ENCODE measurements around the gene LAMB3.
A peak's percentile ranks its signal among the peaks of the same experiment; 100 is the strongest.

LAMB3 gene

DNA sequence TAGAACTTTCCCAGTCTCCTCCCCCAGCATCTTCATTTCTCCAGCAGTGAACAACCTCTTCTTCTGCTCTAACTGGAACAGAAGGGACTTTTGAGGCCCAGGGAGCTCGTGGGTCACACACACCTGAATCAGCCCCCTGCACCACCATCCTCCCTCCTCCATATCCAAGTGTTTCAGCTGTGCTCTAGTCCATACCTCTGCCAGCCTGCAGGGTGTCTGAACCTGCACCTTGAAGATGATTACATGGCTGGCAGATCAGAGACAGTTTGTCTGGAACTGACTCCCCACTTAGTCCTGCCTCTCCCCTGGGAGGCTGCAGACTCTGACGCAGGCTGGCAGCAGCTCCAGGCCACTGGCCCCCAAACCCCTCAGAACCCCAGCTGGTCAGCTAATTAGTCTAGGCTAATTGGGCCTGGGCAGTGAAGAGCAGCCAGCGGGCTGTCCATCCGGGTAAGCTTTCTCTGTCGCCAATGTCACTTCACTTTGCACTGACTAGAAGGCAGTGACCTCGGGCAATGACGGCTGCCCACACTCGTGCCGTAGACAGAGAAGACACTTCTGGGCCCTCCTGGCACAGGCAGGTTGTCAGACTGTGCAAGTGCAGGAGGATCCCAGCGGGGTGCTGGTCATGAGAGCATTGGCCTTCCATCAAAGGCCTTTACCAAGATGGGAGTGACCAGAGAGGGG lies 56.5 kb downstream of the LAMB3 start:
- DNase-seq (ENCODE audit: low read depth), result no peak

DNA sequence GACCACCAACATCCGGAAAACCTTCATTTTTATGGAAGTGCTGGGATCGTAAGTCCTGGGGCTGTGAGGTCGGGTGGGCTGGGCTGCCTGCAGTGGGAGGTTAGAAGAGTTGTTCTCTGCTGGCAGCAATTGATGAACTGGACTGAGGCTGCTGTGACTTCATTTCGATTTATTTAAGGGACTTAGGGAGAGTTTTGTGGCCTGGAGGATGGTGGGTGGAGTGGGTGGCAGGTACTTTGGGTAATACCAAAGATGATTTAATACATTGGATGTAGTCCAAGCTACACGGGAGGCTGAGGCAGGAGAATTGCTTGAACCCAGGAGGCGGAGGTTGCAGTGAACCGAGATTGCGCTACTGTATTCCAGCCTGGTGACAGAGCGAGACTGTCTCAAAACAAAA lies 57.2 kb downstream of the LAMB3 start:
- DNase-seq (ENCODE audit: low read depth), result no peak

- no peak for DNase-seq (ENCODE audit: low read depth)
Observed at GRCh38 chr1:209594440-209594839, 57.8 kb downstream of the LAMB3 start.

DNA sequence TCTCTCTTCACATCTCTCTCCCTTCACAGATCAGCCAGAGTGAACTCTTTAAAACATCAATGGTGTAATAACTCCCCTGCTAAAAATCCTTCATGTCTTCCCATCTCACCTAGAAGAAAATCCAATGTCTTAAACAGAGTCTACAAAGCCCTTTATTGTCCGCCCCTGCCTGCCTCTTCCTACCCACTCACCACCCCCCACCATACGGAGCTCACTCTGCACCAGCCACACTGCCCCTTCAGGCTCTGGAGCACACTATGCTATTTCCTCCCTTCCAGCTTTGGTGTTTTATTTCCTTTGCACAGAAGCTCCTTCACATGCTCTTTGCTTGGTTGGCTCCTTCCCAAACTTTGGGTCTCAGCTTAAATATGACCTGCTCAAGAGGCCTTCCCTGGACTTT lies 58.5 kb downstream of the LAMB3 start:
- DNase-seq (ENCODE audit: low read depth), result no peak

- DNase-seq (ENCODE audit: low read depth), result no peak
Observed at GRCh38 chr1:209590405-209590804, 61.8 kb downstream of the LAMB3 start.

DNA sequence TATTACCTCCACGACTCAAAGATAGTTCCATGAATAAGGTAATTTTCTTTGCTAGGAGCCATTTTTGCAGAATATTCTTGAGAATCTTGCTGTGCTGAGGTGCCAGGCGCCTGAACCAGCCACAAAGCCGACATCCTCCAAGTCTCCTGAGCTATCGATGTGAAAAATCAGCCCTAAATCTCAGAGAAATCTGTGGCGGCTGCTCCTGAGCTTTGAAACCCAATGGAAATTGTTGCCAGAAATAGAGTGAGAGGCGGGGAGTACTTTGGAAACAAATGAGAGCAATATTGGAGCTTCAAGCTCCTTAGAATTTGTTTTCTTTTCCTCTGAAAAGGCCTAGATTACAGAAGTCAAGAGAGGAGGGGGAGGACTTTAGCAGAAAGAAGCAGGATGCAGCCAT lies 62.4 kb downstream of the LAMB3 start:
- DNase-seq (ENCODE audit: low read depth), result no peak

DNA sequence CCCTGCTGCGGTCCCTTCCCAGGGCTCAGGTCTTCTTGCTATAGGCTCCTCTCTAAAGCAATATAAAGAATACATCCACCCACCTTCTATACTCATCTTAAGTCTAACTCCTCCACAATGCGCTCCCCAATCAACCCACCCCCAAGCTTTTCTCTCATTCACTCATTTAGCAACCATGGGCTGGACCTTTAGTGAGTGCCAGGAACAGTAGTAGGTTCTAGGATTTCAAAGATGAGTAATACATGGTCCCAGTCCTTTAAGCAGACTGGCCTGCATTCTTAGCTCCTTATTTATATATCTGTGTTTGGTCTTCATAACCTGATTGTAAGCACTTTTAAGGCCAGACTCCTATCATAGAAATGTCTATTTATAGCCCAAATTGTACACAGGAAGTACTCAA lies 62.8 kb downstream of the LAMB3 start:
- no peak for DNase-seq (ENCODE audit: low read depth)

- DNase-seq (ENCODE audit: low read depth), result no peak
Observed at GRCh38 chr1:209587789-209588188, 64.4 kb downstream of the LAMB3 start.

DNA sequence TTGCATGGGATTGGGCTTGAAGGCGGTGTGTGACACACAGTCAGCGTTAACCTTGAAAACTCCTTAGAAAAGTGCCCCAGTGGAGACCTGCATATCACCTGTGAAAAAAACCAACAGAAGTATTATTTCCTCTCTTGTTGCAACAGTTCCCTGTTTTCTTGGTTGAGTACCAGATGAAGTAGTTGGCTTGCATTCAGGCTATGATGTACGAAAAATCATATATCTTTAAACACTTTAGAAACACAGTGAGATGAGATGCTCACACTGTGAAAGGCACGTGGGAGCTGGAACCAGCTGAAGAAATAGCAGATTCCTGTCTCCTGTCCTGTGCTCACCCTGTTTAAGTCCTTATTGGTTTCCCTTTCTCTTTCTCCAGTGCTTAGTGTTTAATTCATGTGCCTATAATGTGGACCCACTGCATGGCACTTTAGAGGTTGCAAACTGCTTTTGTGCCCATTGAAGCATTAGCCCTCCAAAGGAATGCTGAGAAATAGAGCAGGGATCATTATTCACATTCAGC lies 65.9 kb downstream of the LAMB3 start:
- no peak for DNase-seq (ENCODE audit: low read depth)

DNA sequence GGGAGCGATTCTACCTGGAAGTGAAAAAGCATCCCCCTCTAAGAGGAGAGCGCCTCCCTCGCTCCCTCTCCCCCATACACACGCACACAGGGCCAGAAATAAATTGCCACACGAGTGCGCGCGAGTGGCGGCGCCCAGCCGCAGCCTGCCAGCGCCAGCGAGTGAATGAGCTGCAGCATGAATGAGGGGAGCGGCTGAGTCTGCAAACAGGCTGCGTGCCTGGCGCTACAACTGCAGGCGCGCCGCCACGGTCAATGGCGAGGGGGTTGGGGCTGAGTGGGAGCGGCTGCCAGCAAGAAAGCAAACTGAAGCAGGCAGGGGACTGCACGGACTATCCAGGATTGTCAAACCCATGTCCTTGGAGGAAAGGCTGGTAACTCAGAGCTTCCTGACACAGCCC lies 66.6 kb downstream of the LAMB3 start:
- no peak for DNase-seq (ENCODE audit: low read depth)

DNA sequence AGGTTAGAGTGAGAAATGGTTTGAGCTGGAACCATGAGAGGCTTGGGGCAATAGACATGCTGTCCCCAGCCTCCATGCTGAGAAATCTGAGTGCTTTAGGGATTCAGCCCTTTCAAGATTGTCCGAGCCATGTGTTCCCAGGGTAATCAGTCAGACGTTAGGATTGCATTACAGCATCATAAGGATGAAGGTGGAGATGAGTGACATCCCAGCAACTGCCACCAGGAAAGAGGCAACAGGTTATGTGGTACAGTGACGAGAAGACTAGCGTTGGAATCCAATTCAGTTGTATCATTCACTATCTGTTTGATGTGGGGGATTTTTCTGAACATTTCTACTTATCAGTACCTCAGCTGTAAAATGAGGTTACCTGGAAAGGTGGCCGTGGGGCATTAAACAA lies 67.0 kb downstream of the LAMB3 start:
- no peak for DNase-seq (ENCODE audit: low read depth)

DNA sequence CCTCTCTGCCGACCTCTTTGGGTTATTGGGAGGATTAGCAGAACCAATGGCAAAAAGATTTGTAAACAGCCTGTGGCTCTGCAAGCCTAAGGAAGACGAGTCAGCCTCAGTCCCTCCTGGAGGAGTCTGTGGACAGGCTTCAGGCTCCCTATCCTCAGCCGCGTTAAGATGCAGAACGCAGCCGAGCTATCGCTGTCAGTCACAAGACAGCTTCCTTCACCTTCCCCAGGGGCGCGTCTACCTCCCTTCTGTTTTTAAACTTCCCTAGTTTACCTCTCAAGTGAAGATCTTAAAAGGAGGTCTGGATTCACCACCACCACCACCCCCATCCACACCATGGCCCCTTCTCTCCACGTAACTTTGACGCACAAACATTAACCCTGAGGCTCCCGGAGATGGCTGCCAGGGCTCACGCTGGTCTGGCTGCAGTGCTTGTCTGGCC lies 68.0 kb downstream of the LAMB3 start:
- DNase-seq (ENCODE audit: low read depth), result no peak

DNA sequence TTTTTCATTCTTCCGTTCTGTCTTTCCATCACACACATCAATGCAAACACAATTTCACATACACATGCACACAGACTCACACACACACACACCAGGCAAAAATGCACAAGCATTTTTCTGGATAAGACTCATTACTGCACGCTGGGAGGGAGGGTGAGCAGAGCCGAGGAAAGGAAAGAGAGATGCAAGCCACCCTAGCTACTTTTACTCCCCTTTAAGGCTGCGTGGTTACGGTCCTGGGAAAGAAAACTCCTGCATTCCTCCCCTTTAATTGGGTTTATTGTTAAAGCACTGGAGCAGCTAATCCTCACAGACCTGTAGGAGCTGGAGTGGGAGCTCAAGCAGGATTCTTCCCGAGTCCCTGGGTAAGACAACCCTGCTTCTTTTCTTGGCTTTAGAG lies 68.8 kb downstream of the LAMB3 start, which contains the start of gene CAMK1G:
TSS of gene CAMK1G (plus strand) at position 307 of the 400 bp plus-strand sequence. CDS start 11,270 bp downstream, outside the sequence.
- DNase-seq (ENCODE audit: low read depth), result no peak

- no peak for DNase-seq (ENCODE audit: low read depth)
Observed at GRCh38 chr1:209580577-209580976, 71.6 kb downstream of the LAMB3 start.

DNA sequence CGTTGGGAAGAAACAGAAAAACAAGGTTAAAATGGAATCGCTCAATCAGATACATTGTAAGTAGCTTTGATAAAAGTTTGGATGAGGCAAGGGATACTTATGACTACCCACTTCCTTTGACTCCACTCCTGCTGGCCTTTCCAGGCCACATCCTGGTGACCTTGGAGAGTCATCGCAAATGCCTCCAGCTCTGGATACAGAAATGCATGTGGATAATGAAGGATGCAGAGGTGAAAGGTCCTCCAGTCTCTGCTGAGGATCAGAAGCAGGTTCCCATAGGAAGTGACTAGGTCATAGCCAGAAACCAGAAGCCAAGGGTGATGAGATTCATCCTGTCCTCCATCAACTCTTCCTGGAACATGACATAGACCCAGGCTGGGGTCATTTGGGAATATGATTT lies 74.9 kb downstream of the LAMB3 start:
- DNase-seq (ENCODE audit: low read depth), result no peak

- peak; percentile 49 for DNase-seq (ENCODE audit: low read depth)
Observed at GRCh38 chr1:209576392-209577197, 75.6 kb downstream of the LAMB3 start.

GRCh38 chr1:209570743-209571142 lies 81.5 kb downstream of the LAMB3 start:
- DNase-seq (ENCODE audit: low read depth), result no peak

- DNase-seq (ENCODE audit: low read depth), result peak; percentile 54
Observed at GRCh38 chr1:209569455-209570207, 82.6 kb downstream of the LAMB3 start.

DNA sequence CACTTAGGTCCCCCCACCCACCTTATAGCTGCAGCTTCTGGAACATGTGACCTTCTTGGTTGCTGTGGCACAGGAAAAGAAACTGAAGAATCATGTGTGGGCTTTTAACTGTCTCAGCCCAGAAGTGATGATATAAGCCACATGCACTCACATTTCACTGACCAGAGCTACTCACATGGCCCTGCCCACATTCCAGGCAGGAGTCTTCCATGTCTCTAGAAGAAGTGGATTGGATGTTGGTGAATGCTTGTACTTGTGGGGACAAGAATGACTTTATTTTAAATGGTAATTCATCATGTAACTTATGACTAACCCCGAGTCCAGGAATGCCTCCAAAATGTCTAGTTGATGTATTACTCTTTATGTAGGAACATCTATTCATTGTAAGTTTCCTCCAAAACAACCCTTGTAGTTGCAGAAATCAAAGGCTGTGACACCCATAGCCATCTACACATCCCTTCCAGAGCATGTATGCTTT lies 84.5 kb downstream of the LAMB3 start:
- DNase-seq (ENCODE audit: low read depth), result no peak

DNA sequence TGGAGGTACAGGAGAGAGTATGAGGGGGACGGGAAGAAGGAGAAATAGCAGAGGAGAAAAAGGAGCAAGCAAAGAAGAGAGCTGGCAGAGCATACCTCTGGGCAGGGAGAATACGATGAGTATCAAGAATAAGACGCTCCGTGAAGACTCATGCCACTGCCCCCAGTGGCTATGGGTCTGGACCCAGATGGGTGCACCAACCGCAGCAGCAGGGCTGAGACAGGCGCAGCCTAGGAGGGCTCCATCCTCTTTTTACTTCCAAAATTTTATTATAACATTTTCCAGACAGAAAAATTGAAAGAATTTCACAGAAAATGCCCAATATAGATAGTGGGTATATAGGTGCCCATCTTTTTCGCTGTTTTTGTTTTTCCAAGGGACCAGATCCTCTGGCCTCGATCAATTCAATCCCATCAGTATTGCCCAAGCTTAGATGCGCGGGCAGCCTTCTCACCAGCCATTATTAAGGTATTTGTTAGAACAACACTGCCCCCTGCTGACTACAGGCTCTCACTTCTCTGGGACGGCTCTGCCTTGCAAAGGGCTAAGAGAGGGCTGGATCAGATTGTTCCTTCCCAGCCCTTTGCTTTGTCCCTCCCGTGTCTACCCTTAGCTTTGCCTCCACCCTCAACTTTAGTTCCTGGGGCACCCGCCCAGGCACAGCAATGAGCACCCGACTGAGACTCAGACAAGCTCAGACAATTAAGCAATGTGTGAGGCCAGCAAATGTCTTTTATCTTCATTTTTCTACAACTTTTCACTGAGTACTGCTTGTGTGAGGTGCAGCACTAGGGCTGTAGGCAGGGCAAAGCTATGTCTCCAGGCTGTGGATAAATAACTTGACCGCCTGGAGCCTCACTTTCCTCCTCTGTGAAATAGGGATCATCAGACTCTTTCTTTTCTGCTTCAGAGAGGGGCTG lies 86.2 kb downstream of the LAMB3 start:
- DNase-seq (ENCODE audit: low read depth), result peak; percentile 52
